OCI-LY3 (cell line): ENCODE measurements around the gene CENPT.

ENCODE experiments used
- H2AFZ ChIP-seq: fragments of 200-600, 300-600 bp; shearing (Covaris generic); 2 replicates; pipeline ENCODE4 v1.6.0; 2014; ENCODE audit warnings: antibody characterized with exemption, low read depth, low read length
- H3K27ac ChIP-seq: fragments of 200-600, 300-600 bp; sonication (generic); 2 replicates; pipeline ENCODE4 v1.5.1; 2014; ENCODE audit warnings: mild to moderate bottlenecking, low read length, moderate library complexity, mixed read lengths
- H3K27me3 ChIP-seq: fragments of 200-600, 300-600 bp; sonication (generic); 2 replicates; pipeline ENCODE4 v1.6.1; 2014; ENCODE audit warnings: low read depth, low read length, mixed read lengths
- H3K36me3 ChIP-seq: fragments of 200-600, 300-600 bp; sonication (generic); replicated peaks from 2 replicates; pipeline ENCODE3; 2014; ENCODE audit warnings: low read depth, low read length, mixed read lengths
- H3K4me1 ChIP-seq: fragments of 300-600, 200-600 bp; sonication (generic); 2 replicates; pipeline ENCODE4 v1.6.1; 2014; ENCODE audit warnings: low read length, mixed read lengths
- H3K4me2 ChIP-seq: fragments of 200-600, 300-600 bp; sonication (generic); 2 replicates; pipeline ENCODE4 v1.6.1; 2014; ENCODE audit warnings: low read length, mixed read lengths
- H3K4me3 ChIP-seq: fragments of 300-600, 200-600 bp; sonication (generic); 2 replicates; pipeline ENCODE4 v1.5.1; 2014; ENCODE audit warnings: antibody characterized with exemption, mild to moderate bottlenecking, low read length, moderate library complexity
- H3K79me2 ChIP-seq: fragments of 300-600, 200-600 bp; shearing (Covaris generic); 2 replicates; pipeline ENCODE4 v1.6.1; 2014; ENCODE audit warnings: mild to moderate bottlenecking, low read length, mixed read lengths
- H3K9ac ChIP-seq: fragments of 300-600, 200-600 bp; shearing (Covaris generic); 2 replicates; pipeline ENCODE4 v1.6.0; 2014; ENCODE audit warnings: mild to moderate bottlenecking, low read length, moderate library complexity
- H3K9me3 ChIP-seq: fragments of 200-600, 300-600 bp; shearing (Covaris generic); 2 replicates; pipeline ENCODE4 v1.6.1; 2014; ENCODE audit warnings: low read length, mixed read lengths; ENCODE audit not compliant: insufficient read depth
- H4K20me1 ChIP-seq: fragments of 200-600, 300-600 bp; sonication (generic); 2 replicates; pipeline ENCODE4 v1.6.1; 2016; ENCODE audit warnings: low read length, mixed read lengths; ENCODE audit not compliant: insufficient read depth
- EZH2phosphoT487 ChIP-seq: fragments of 200-600 bp; shearing (Covaris generic); IDR thresholded peaks from 2 replicates; pipeline ENCODE4 v1.6.1; 2018; ENCODE audit warnings: antibody characterized with exemption, mixed run types, low read depth
- TF ChIP-seq, protein P1 (sequence below): fragments of 200-600, 300-600 bp; sonication (generic); IDR thresholded peaks from 2 replicates; pipeline ENCODE4 v1.5.1; 2014; ENCODE audit warnings: antibody characterized with exemption, low read length, low read depth

CENPT gene

DNA sequence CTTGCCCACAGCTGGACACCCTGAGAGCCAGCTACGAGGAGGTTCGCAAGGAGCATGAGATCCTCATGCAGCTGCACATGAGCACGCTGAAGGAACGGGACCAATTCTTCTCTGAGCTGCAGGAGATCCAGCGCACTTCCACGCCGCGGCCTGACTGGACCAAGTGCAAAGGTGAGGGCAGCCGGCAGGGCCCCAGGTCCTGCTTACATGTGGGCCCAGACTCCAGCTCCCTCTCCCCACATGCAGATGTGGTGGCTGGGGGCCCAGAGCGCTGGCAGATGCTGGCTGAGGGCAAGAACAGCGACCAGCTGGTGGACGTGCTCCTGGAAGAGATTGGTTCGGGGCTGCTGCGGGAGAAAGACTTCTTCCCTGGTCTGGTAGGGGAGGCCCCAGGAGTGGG, 21.6 kb downstream of the CENPT start:
- H4K20me1 ChIP-seq, result no peaks in the 10 kb centered on the region
- TF ChIP-seq, protein P1, sequence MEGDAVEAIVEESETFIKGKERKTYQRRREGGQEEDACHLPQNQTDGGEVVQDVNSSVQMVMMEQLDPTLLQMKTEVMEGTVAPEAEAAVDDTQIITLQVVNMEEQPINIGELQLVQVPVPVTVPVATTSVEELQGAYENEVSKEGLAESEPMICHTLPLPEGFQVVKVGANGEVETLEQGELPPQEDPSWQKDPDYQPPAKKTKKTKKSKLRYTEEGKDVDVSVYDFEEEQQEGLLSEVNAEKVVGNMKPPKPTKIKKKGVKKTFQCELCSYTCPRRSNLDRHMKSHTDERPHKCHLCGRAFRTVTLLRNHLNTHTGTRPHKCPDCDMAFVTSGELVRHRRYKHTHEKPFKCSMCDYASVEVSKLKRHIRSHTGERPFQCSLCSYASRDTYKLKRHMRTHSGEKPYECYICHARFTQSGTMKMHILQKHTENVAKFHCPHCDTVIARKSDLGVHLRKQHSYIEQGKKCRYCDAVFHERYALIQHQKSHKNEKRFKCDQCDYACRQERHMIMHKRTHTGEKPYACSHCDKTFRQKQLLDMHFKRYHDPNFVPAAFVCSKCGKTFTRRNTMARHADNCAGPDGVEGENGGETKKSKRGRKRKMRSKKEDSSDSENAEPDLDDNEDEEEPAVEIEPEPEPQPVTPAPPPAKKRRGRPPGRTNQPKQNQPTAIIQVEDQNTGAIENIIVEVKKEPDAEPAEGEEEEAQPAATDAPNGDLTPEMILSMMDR, result no peak
- no peak for TF ChIP-seq EZH2phosphoT487
- no peaks in the 10 kb centered on the region for H3K36me3 ChIP-seq
- H3K9me3 ChIP-seq, result no peaks in the 10 kb centered on the region
- no peak overlapping the region for H3K9ac ChIP-seq
- H3K27ac ChIP-seq, result no peak overlapping the region
- H3K4me3 ChIP-seq, result no peak overlapping the region
- no peak overlapping the region for H3K4me2 ChIP-seq
- H2AFZ ChIP-seq, result no peak overlapping the region
- H3K4me1 ChIP-seq, result no peaks in the 10 kb centered on the region
- H3K27me3 ChIP-seq, result no peaks in the 10 kb centered on the region
- H3K79me2 ChIP-seq, result no peaks in the 10 kb centered on the region

DNA sequence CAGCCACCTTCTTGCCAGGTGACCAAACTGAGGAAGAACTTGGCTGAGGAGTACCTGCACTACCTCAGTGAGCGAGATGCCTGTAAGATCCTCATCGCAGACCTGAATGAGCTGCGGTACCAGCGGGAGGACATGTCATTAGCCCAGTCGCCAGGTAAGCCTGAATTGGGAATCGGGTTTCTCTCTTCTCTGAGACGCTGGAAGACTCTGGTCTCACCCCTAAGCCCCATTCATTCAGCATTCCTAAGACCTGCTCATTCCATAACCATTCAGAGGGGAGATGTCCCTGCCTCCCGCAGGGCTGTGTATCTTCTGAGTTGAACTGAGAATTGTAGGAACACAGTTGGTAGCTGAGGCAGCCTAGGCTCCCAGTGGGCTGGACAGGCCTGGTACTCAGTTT, 22.4 kb downstream of the CENPT start:
- H2AFZ ChIP-seq, result no peak overlapping the region
- H4K20me1 ChIP-seq, result no peaks in the 10 kb centered on the region
- no peak overlapping the region for H3K27ac ChIP-seq
- H3K79me2 ChIP-seq, result no peaks in the 10 kb centered on the region
- H3K36me3 ChIP-seq, result no peaks in the 10 kb centered on the region
- no peak overlapping the region for H3K4me3 ChIP-seq
- H3K4me1 ChIP-seq, result no peaks in the 10 kb centered on the region
- H3K9me3 ChIP-seq, result no peaks in the 10 kb centered on the region
- no peak overlapping the region for H3K4me2 ChIP-seq
- TF ChIP-seq, protein P1, result no peak
- TF ChIP-seq EZH2phosphoT487, result no peak
- H3K9ac ChIP-seq, result no peak overlapping the region
- H3K27me3 ChIP-seq, result no peaks in the 10 kb centered on the region

- Histone ChIP-seq H3K9me3 (no peaks in the 10 kb centered on the region), H3K4me1 (no peaks in the 10 kb centered on the region), H3K27ac (no peak overlapping the region), H2AFZ (no peak overlapping the region), H3K36me3 (no peaks in the 10 kb centered on the region), H3K27me3 (no peaks in the 10 kb centered on the region), H3K4me2 (no peak overlapping the region), H3K4me3 (no peak overlapping the region), H3K79me2 (no peaks in the 10 kb centered on the region), H4K20me1 (no peaks in the 10 kb centered on the region), H3K9ac (no peak overlapping the region)
- TF ChIP-seq, protein P1, result no peak
- no peak for TF ChIP-seq EZH2phosphoT487
These were observed 25.0 kb downstream of the CENPT start for GRCh38 chr16:67822511-67822910.

GRCh38 chr16:67820608-67821259, 26.8 kb downstream of the CENPT start:
- H3K36me3 ChIP-seq, result no peaks in the 10 kb centered on the region
- no peak overlapping the region for H3K27ac ChIP-seq
- no peaks in the 10 kb centered on the region for H3K9me3 ChIP-seq
- no peak overlapping the region for H3K4me3 ChIP-seq
- TF ChIP-seq EZH2phosphoT487, result no peak
- TF ChIP-seq, protein P1, result no peak
- no peaks in the 10 kb centered on the region for H4K20me1 ChIP-seq
- H2AFZ ChIP-seq, result no peak overlapping the region
- no peaks in the 10 kb centered on the region for H3K27me3 ChIP-seq
- no peaks in the 10 kb centered on the region for H3K79me2 ChIP-seq
- H3K4me2 ChIP-seq, result no peak overlapping the region
- peaks cover 4% of the 10 kb centered on the region for H3K4me1 ChIP-seq
- H3K9ac ChIP-seq, result no peak overlapping the region
